WI38 (cell line): ENCODE data around the gene SLC39A11.

ENCODE experiments used
- H3K4me3 ChIP-seq: 2 replicates; pipeline ENCODE4 v1.5.1; 2011; ENCODE audit warnings: low read depth, mild to moderate bottlenecking, control low read depth, low read length
- CTCF ChIP-seq: IDR thresholded peaks from 2 replicates; pipeline ENCODE4 v1.5.1; 2012; ENCODE audit warnings: low read depth, mild to moderate bottlenecking, control low read depth, low read length

SLC39A11 gene

GRCh38 chr17:72603420-72604242 is 488.9 kb downstream of the SLC39A11 start:
- no peak for TF ChIP-seq CTCF
- no peak overlapping the region for H3K4me3 ChIP-seq

- no peak overlapping the region for H3K4me3 ChIP-seq
- TF ChIP-seq CTCF: peak; percentile 27; the same call in 1 of the 2 replicates
These were observed 489.7 kb downstream of the SLC39A11 start for GRCh38 chr17:72602517-72603419.

GRCh38 chr17:72600934-72601333 is 491.6 kb downstream of the SLC39A11 start:
- H3K4me3 ChIP-seq: no peak overlapping the region
- TF ChIP-seq CTCF: no peak

- no peak overlapping the region for H3K4me3 ChIP-seq
- TF ChIP-seq CTCF: no peak
These were observed 492.6 kb downstream of the SLC39A11 start for GRCh38 chr17:72599891-72600290.

GRCh38 chr17:72598695-72599094 is 493.8 kb downstream of the SLC39A11 start:
- no peak for TF ChIP-seq CTCF
- H3K4me3 ChIP-seq: no peak overlapping the region

GRCh38 chr17:72597354-72598087 is 495.0 kb downstream of the SLC39A11 start:
- no peak overlapping the region for H3K4me3 ChIP-seq
- no peak for TF ChIP-seq CTCF
